Ramos (cell line): ENCODE measurements around the gene PRDM15.

Experiments used
- in situ Hi-C: fragments of 300-500 bp; cut with MboI; formaldehyde crosslinking; loops from one replicate; pipeline ENCODE4 v1.14.3; 2022; ENCODE audit warnings: low sequenced_read_pairs; ENCODE audit not compliant: unreplicated experiment

PRDM15 gene

GRCh38 chr21:41759214-41759840 is 119.8 kb downstream of the PRDM15 start:
- in situ Hi-C loops, result no loop called here

- in situ Hi-C loops, result no loop called here
Measured at GRCh38 chr21:41758550-41758949, 120.6 kb downstream of the PRDM15 start.

- in situ Hi-C loops, result no loop called here
Measured at GRCh38 chr21:41755934-41756773, 123.0 kb downstream of the PRDM15 start.

DNA sequence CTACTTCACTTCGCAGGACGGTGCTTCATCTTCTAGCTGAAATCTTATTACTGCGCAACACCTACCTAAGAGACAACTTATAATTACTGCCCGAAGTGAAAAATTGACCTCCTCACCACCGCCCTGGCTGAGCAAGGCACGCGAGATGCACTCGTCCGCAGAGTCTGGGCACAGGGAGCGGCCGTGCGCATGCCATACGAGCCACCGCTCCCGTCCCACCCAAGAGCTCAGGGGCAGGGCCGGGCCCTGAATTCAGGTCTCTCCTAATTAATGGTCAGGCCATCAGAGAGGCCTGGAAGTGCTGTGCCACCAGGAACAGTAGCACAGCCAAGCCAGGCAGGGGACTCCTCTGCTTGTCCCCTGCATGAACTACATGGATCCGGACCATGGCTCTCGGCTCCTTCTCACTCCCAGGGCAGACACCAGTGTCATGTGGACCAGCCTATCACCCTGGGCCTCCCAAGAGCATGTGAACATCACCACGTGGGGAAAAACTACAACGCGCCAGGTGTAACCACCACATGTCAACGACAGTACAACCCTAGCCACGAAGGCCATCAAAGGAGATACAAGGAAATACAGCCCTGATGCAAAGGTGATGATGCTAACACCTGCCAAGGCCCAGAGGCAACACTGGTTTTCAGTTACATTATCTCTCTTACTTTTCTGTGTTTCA is 123.7 kb downstream of the PRDM15 start:
- in situ Hi-C loops, result no loop called here

GRCh38 chr21:41754479-41754891 is 124.7 kb downstream of the PRDM15 start:
- in situ Hi-C loops, result no loop called here

- in situ Hi-C loops, result no loop called here
Measured at GRCh38 chr21:41753006-41753898, 125.9 kb downstream of the PRDM15 start.

DNA sequence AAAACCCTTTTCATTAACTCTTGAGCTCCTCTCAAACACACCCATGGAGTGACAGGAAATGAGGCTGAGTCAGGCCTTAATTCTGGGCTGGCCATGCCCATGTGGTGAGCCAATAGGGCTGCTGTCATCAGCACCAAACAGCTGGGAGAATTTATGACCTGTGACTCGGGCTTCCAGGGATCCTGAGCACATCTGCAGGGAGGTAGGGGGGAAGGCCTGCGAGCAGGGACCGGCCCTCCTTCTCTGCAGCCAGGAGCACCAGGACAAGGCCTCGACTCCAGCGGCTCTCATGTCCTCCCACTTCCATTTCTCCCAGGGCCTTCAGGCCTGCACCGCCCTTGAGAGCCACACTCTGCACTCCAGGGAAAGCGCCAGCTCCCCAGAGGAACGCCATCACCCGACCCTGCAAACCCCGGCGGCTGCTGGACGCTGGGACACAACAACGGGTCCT is 126.9 kb downstream of the PRDM15 start:
- in situ Hi-C loops, result no loop called here

- in situ Hi-C loops, result no loop called here
Measured at GRCh38 chr21:41751611-41752011, 127.5 kb downstream of the PRDM15 start.

GRCh38 chr21:41750532-41751151 is 128.5 kb downstream of the PRDM15 start:
- in situ Hi-C loops, result no loop called here

- in situ Hi-C loops, result no loop called here
Measured at GRCh38 chr21:41750051-41750450, 129.1 kb downstream of the PRDM15 start.

DNA sequence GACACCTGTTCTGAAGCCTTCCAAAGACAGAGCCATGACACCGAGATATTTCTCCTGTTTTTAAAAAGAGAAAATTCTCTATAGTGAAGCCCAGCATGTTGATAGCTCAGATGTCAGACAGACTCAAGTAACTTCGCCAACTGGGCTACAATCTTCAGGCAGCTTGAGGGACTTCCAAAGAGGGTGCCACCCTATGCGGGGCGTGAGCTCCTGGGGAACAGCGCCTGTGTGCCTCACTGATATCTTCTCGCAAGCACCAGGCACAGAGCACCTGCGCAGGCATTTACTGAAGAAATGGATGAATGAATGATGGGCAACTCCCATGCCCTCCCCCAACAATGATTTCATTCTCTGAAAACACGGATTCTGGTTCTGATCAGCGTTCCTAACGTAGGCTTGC is 129.9 kb downstream of the PRDM15 start:
- in situ Hi-C loops, result no loop called here
